Hippocampal formation (tissue), 2 donors: ENCODE data around the gene THSD1.
"Not testable (repeated sequence)": the region's sequence is repeated elsewhere in the genome, so short reads cannot be mapped to it uniquely, and the experiment has no call there.

Experiments
- DNase-seq, 2 donors: peaks; one replicate each; lab custom pipeline; 2025; lab: John Stamatoyannopoulos, UW

THSD1 gene

GRCh38 chr13:52408071-52408658 is 2.2 kb upstream of the THSD1 start:
- not testable (repeated sequence) for DNase-seq

- DNase-seq, result not testable (repeated sequence)
These were observed 1.5 kb upstream of the THSD1 start for GRCh38 chr13:52407436-52407835.

- no peak for DNase-seq
These were observed 657 bp upstream of the THSD1 start for GRCh38 chr13:52406629-52407028.

- DNase-seq, result no peak
These were observed 604 bp downstream of the THSD1 start for GRCh38 chr13:52405369-52405766.

- no peak for DNase-seq
These were observed 6.3 kb downstream of the THSD1 start for GRCh38 chr13:52399708-52400107.

- no peak for DNase-seq
These were observed 6.9 kb downstream of the THSD1 start for GRCh38 chr13:52399046-52399445.

GRCh38 chr13:52395704-52396103 is 10.3 kb downstream of the THSD1 start:
- DNase-seq, result no peak

GRCh38 chr13:52394586-52394985 is 11.4 kb downstream of the THSD1 start:
- no peak for DNase-seq

GRCh38 chr13:52393572-52394357 is 12.2 kb downstream of the THSD1 start:
- DNase-seq, result no peak

GRCh38 chr13:52387721-52388120 is 18.3 kb downstream of the THSD1 start:
- no peak for DNase-seq

GRCh38 chr13:52385870-52386269 is 20.1 kb downstream of the THSD1 start:
- no peak for DNase-seq

GRCh38 chr13:52383366-52383765 is 22.6 kb downstream of the THSD1 start:
- DNase-seq, result no peak

- DNase-seq, result no peak
These were observed 27.7 kb downstream of the THSD1 start for GRCh38 chr13:52378312-52378711.

- DNase-seq, result no peak
These were observed 28.1 kb downstream of the THSD1 start for GRCh38 chr13:52377898-52378297.

GRCh38 chr13:52374873-52375411 is 31.0 kb downstream of the THSD1 start:
- DNase-seq, result no peak

- no peak for DNase-seq
These were observed 31.6 kb downstream of the THSD1 start for GRCh38 chr13:52374389-52374788.

GRCh38 chr13:52373277-52373676 is 32.7 kb downstream of the THSD1 start:
- DNase-seq, result not testable (repeated sequence)

- no peak for DNase-seq
These were observed 34.2 kb downstream of the THSD1 start for GRCh38 chr13:52371736-52372247.

GRCh38 chr13:52366291-52366690 is 39.7 kb downstream of the THSD1 start:
- DNase-seq, result no peak

- not testable (repeated sequence) for DNase-seq
These were observed 43.6 kb downstream of the THSD1 start for GRCh38 chr13:52362169-52362887.

GRCh38 chr13:52361225-52361624 is 44.7 kb downstream of the THSD1 start:
- DNase-seq, result no peak

GRCh38 chr13:52359534-52359933 is 46.4 kb downstream of the THSD1 start:
- DNase-seq, result no peak
